Measurements from ENCODE around the gene STPG4. TPM values are rescaled to one million over a fixed set of nuclear protein-coding genes. Genes with fewer than 3 reads are reported as not detected.

Gene STPG4
- total RNA-seq, 4 donors from 2014 or later = 0.64 to 1.2 (median 0.82) TPM; not detected in 1

GRCh38 chr2:47089083-47089464 lies 66.0 kb downstream of the STPG4 start:
- Histone ChIP-seq H3K4me1 (peaks cover 15 to 31% (median 20%) of the 10 kb centered on the region in 4 donors), H3K4me3 (no peak overlapping the region), H3K9me3 (no peaks in the 10 kb centered on the region), H3K27me3 (no peaks in the 10 kb centered on the region), H3K27ac (peak overlapping the region in 1 of 4 donors; percentile 3), H3K36me3 (no peaks in the 10 kb centered on the region)
- 53% methylated on average over 6 of the region's 6 CpGs; no CpG with 5 or more reads in 1 of the 2 donors for WGBS, 2 donors (ENCODE audit: low coverage in 1 of 2)
- in situ Hi-C loops (cut with MboI; ENCODE audit: low pct_ligation_motif_present in 1 of 4, low pct_unique_long_range_greater_than_20kb in 1 of 4, low sequenced_read_pairs in 3 of 4) (no loop called here), intact Hi-C loops (cut with DNase I; ENCODE audit: low total_unique reads) (no loop called here)
- TF ChIP-seq POLR2AphosphoS5 (IDR thresholded peaks at IDR 0.05) (no peak), POLR2A (IDR thresholded peaks at IDR 0.05) (no peak), EP300 (IDR thresholded peaks at IDR 0.05; ENCODE audit: low read depth) (no peak)
- TF ChIP-seq, protein P1, sequence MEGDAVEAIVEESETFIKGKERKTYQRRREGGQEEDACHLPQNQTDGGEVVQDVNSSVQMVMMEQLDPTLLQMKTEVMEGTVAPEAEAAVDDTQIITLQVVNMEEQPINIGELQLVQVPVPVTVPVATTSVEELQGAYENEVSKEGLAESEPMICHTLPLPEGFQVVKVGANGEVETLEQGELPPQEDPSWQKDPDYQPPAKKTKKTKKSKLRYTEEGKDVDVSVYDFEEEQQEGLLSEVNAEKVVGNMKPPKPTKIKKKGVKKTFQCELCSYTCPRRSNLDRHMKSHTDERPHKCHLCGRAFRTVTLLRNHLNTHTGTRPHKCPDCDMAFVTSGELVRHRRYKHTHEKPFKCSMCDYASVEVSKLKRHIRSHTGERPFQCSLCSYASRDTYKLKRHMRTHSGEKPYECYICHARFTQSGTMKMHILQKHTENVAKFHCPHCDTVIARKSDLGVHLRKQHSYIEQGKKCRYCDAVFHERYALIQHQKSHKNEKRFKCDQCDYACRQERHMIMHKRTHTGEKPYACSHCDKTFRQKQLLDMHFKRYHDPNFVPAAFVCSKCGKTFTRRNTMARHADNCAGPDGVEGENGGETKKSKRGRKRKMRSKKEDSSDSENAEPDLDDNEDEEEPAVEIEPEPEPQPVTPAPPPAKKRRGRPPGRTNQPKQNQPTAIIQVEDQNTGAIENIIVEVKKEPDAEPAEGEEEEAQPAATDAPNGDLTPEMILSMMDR (IDR thresholded peaks at IDR 0.05) = no peak
- no peak for DNase-seq

GRCh38 chr2:47088371-47089082 lies 66.6 kb downstream of the STPG4 start:
- no peak for DNase-seq
- H3K4me3 ChIP-seq = no peak overlapping the region

GRCh38 chr2:47087051-47087450 lies 68.1 kb downstream of the STPG4 start:
- Histone ChIP-seq H3K4me3 (no peak overlapping the region), H3K27ac (peak overlapping the region in 3 of 4 donors; percentile 9 to 52 (median 19)), H3K4me1 (peaks cover 15 to 38% (median 20%) of the 10 kb centered on the region in 4 donors), H3K36me3 (no peaks in the 10 kb centered on the region), H3K9me3 (no peaks in the 10 kb centered on the region), H3K27me3 (no peaks in the 10 kb centered on the region)
- DNase-seq = no peak
- in situ Hi-C loops (cut with MboI; ENCODE audit: low pct_ligation_motif_present in 1 of 4, low pct_unique_long_range_greater_than_20kb in 1 of 4, low sequenced_read_pairs in 3 of 4) (no loop called here), intact Hi-C loops (cut with DNase I; ENCODE audit: low total_unique reads) (no loop called here)
- TF ChIP-seq, protein P1 (IDR thresholded peaks at IDR 0.05) = no peak
- TF ChIP-seq POLR2AphosphoS5 (IDR thresholded peaks at IDR 0.05) (no peak), EP300 (IDR thresholded peaks at IDR 0.05; ENCODE audit: low read depth) (no peak), POLR2A (IDR thresholded peaks at IDR 0.05) (no peak)
- 60 to 76% methylated on average over 1 to 3 of the region's 3 CpGs for WGBS, 2 donors (ENCODE audit: low coverage in 1 of 2)

More at GRCh38 chr2:47088371-47089082, 66.6 kb downstream of the STPG4 start:
- TF ChIP-seq, protein P1 (IDR thresholded peaks at IDR 0.05) = no peak
- no peak for TF ChIP-seq POLR2AphosphoS5 (IDR thresholded peaks at IDR 0.05)
- no peak for TF ChIP-seq POLR2A (IDR thresholded peaks at IDR 0.05)
- no peak for TF ChIP-seq EP300 (IDR thresholded peaks at IDR 0.05; ENCODE audit: low read depth)
- in situ Hi-C loops (cut with MboI; ENCODE audit: low pct_ligation_motif_present in 1 of 4, low pct_unique_long_range_greater_than_20kb in 1 of 4, low sequenced_read_pairs in 3 of 4) = no loop called here
- Histone ChIP-seq H3K36me3 (no peaks in the 10 kb centered on the region), H3K27me3 (no peaks in the 10 kb centered on the region), H3K4me1 (peaks cover 15 to 37% (median 20%) of the 10 kb centered on the region in 4 donors), H3K27ac (peak overlapping the region in 1 of 4 donors; percentile 3), H3K9me3 (no peaks in the 10 kb centered on the region)
- intact Hi-C loops (cut with DNase I; ENCODE audit: low total_unique reads) = no loop called here
- 57 to 79% methylated on average over 2 to 5 of the region's 5 CpGs for WGBS, 2 donors (ENCODE audit: low coverage in 1 of 2)

DNA sequence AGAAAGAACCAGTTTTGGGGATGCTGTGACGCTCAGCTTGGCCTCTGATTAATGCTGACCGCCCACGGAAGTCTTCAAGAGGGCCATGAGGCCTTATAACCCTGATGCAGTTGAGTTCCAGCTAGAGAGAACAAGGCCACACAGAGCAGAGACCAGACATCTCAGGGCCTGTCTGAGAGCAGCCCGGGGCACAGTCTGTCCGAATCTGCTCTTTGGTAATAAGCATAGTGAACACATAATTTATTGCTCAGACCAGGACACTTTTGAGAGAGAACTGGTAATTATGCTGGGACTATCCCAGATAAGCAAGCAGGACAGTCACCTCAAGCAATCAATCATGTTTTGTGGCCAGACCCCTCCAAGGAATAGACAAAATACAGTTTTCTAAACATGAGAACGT lies 68.5 kb downstream of the STPG4 start:
- TF ChIP-seq POLR2A (IDR thresholded peaks at IDR 0.05) (no peak), EP300 (IDR thresholded peaks at IDR 0.05; ENCODE audit: low read depth) (no peak), POLR2AphosphoS5 (IDR thresholded peaks at IDR 0.05) (no peak)
- TF ChIP-seq, protein P1 (IDR thresholded peaks at IDR 0.05) = no peak
- no peak for DNase-seq
- 72 to 74% methylated on average over 3 to 6 of the region's 6 CpGs for WGBS, 2 donors (ENCODE audit: low coverage in 1 of 2)
- H3K4me1 ChIP-seq = peaks cover 15 to 38% (median 20%) of the 10 kb centered on the region in 4 donors
- H3K27me3 ChIP-seq = no peaks in the 10 kb centered on the region
- intact Hi-C loops (cut with DNase I; ENCODE audit: low total_unique reads) (no loop called here), in situ Hi-C loops (cut with MboI; ENCODE audit: low pct_ligation_motif_present in 1 of 4, low pct_unique_long_range_greater_than_20kb in 1 of 4, low sequenced_read_pairs in 3 of 4) (no loop called here)
- no peaks in the 10 kb centered on the region for H3K9me3 ChIP-seq
- peak overlapping the region in 3 of 4 donors; percentile 9 to 52 (median 19) for H3K27ac ChIP-seq
- H3K4me3 ChIP-seq = no peak overlapping the region
- no peaks in the 10 kb centered on the region for H3K36me3 ChIP-seq

All from transverse colon (tissue), 4 donors.